ENCODE results near the gene GBX1.

GRCh38 chr7:151202836-151203235, 35.3 kb upstream of the GBX1 start:
- TF ChIP-seq POLR2A (IDR thresholded peaks at IDR 0.05; ENCODE audit: low read depth, low read length), result no peak
- no peak for TF ChIP-seq CTCF (IDR thresholded peaks at IDR 0.05; ENCODE audit: extremely low read depth in 1 of 2, insufficient read depth in 1 of 2, low read depth in 1 of 2, low read length in 2 of 2)
- no peak for TF ChIP-seq GATA2 (IDR thresholded peaks at IDR 0.05; ENCODE audit: insufficient read depth, insufficient read length, low read depth, low read length)
- no peak for TF ChIP-seq POLR2AphosphoS5 (IDR thresholded peaks at IDR 0.05; ENCODE audit: insufficient read depth, low read depth, low read length)
- TF ChIP-seq JUN (IDR thresholded peaks at IDR 0.05; ENCODE audit: borderline replicate concordance, insufficient read depth, insufficient read length, low read depth), result no peak
- no peak for TF ChIP-seq MYC (IDR thresholded peaks at IDR 0.05; ENCODE audit: low read depth, low read length)

Data from endothelial cell of umbilical vein (primary cell).